HG03575 (cell line): Measurements from ENCODE around the gene SOD2.

Source experiments
- ATAC-seq: cut with Tn5 transposase; IDR thresholded peaks from one replicate; pipeline ENCODE4 v1.9.1; 2021; ENCODE audit not compliant: unreplicated experiment, insufficient number of reproducible peaks, low FRiP score; ENCODE audit errors: extremely low read depth

SOD2 gene

GRCh38 chr6:159654483-159655098 is 38.5 kb downstream of the SOD2 start:
- ATAC-seq, result no peak

- no peak for ATAC-seq
Measured at GRCh38 chr6:159650314-159650713, 42.7 kb downstream of the SOD2 start.

DNA sequence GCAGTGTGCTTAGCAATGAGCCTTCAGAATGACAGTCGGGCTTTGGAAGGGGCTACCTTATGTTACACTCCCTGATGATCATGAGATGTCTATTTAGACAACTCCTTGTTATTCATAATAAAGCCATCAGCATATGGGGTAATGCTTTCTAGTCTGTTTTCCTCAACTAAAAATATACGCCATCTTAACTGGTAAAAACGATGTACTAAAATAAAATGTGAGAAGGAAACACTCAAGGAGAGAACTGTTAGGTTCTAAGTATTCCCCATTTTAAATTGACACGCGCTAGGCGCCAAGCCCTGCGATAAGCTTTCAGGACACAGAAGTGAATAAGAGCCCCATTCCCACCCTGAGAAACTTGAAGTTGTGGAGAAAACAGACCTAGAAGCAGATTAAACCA is 43.6 kb downstream of the SOD2 start:
- no peak for ATAC-seq

DNA sequence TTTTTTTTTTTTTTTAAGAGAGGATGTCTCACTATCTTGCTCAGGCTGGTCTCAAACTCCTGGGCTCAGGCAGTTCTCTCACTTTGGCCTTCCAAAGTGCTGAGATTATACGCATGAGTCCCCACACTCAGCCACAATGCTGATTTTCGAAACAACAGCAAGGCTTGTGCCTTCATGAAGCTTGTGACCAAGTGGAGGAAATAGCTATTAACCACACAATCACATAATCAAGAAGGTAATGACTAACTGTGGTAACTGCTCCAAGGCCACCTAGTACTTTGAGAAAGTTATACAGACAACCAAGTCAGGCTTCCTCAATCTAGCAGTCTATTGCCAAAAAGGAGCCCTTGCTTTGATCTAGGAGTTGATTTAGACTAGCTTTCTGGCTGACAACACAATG is 46.3 kb downstream of the SOD2 start:
- peak; percentile 77 for ATAC-seq

GRCh38 chr6:159646116-159646515 is 46.9 kb downstream of the SOD2 start:
- no peak for ATAC-seq

- ATAC-seq, result no peak
Measured at GRCh38 chr6:159645640-159646039, 47.4 kb downstream of the SOD2 start.
